Lung (tissue), 12 donors: ENCODE data around the gene EEIG1. TPM values are rescaled to one million over a fixed set of nuclear protein-coding genes. Genes with fewer than 3 reads are reported as not detected.
"Not testable (repeated sequence)": the region's sequence is repeated elsewhere in the genome, so short reads cannot be mapped to it uniquely, and the experiment has no call there.

Experiments used
- ATAC-seq: fragments of 200-7000 bp; cut with Tn5 transposase; one replicate; pipeline ENCODE4 v1.9.1; 2020; ENCODE audit warnings: moderate number of reproducible peaks; ENCODE audit not compliant: insufficient read depth, low FRiP score
- DNase-seq, 3 donors: peaks; one replicate each; pipeline ENCODE4 v3.0.0-alpha.2; 2013 to 2017
- H3K27ac ChIP-seq, 2 donors: one replicate each; pipeline ENCODE4 v1.5.1; 2013; ENCODE audit warnings: mild to moderate bottlenecking in 2 of 2, moderate library complexity in 2 of 2, control low read depth in 1 of 2, inconsistent platforms in 1 of 2, low read depth in 1 of 2, low read length in 1 of 2
- H3K27me3 ChIP-seq, 3 donors: one replicate each; pipeline ENCODE4 v1.5.1; 2013; ENCODE audit warnings: low read length in 2 of 3; ENCODE audit not compliant: control insufficient read depth in 3 of 3, insufficient read depth in 3 of 3
- H3K36me3 ChIP-seq, 4 donors: one replicate each; pipeline ENCODE4 v1.5.1; 2013; ENCODE audit warnings: low read length in 4 of 4, mild to moderate bottlenecking in 1 of 4, moderate library complexity in 1 of 4; ENCODE audit not compliant: control insufficient read depth in 4 of 4, insufficient read depth in 4 of 4
- H3K4me1 ChIP-seq, 5 donors: one replicate each; pipeline ENCODE4 v1.5.1; 2013; ENCODE audit warnings: low read length in 5 of 5, mild to moderate bottlenecking in 2 of 5, moderate library complexity in 1 of 5; ENCODE audit not compliant: control insufficient read depth in 5 of 5, insufficient read depth in 5 of 5
- H3K4me3 ChIP-seq: one replicate; pipeline ENCODE4 v1.5.1; 2013; ENCODE audit warnings: mild to moderate bottlenecking, control low read depth, moderate library complexity
- H3K9ac ChIP-seq, 2 donors: one replicate each; pipeline ENCODE4 v1.5.1; 2013; ENCODE audit warnings: low read length in 2 of 2, control low read depth in 1 of 2; ENCODE audit not compliant: insufficient read depth in 1 of 2
- H3K9me3 ChIP-seq, 4 donors: one replicate each; pipeline ENCODE4 v1.5.1; 2013; ENCODE audit warnings: low read length in 3 of 4, mild to moderate bottlenecking in 1 of 4, moderate library complexity in 1 of 4; ENCODE audit not compliant: control insufficient read depth in 4 of 4, insufficient read depth in 3 of 4
- WGBS, 2 donors: extraction: QIAGEN DNeasy Blood & Tissue Kit; methylation state at CpG; one replicate each; pipeline ENCODE4 v1.1.7; 2013; 5-methylcytosine and 5-hydroxymethylcytosine counted together
- polyA plus RNA-seq, 2 donors: library from polyadenylated mRNA; stranded (reverse); fragments of 200-250 nt; gene quantifications; one replicate each; pipeline ENCODE4 v1.2.1, GENCODE V29; 2013
- total RNA-seq, 2 donors: library from RNA; depleted of rRNA in 1 of 2; stranded (reverse); fragments of >200 nt in 1 of 2; gene quantifications; one replicate each; pipeline ENCODE4 v1.2.1, GENCODE V29; 2014 to 2021
- TF ChIP-seq, protein P1 (sequence below): IDR thresholded peaks from 2 replicates; pipeline ENCODE4 v1.5.1; 2012; ENCODE audit warnings: mild to moderate bottlenecking; ENCODE audit errors: control extremely low read depth, extremely low read depth
- donor health status: control.
- donor health status: control.
- donor health status: Bipolar disorder and iron deficiency.
- donor health status: healthy.
- donor health status: DM: yes; HTN: yes; CAD: no.

The EEIG1 gene
- total and polyA plus RNA-seq, 4 donors = 13.4 to 66.5 (median 32.7) TPM

DNA sequence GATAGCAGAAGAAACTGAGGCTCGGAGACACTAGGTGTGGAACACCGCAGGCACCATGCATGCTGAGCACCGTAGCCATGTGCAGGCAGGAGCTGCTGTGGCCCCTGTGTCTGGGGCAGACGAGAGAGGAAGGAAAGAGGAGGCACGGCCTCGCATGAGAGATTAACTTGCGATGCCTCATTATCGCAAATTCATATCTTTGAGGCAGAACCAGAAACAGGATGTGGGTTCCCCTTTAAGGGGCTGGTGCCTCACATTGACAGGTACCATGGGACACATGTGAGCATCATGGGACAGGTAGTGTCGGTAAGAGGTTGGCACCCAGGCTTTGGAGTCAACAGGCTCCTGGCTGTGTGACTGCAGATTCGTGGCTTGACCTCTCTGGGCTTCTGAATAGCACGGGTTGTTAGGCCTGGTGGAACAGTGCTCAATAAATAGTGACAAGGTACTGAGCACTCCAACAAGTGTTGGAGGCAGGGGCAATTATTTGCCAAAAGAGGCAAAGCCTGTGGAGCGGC lies 45.5 kb upstream of the EEIG1 start:
- DNase-seq = no peak
- Histone ChIP-seq H3K4me3 (no peak overlapping the region), H3K27me3 (no peaks in the 10 kb centered on the region), H3K9me3 (no peaks in the 10 kb centered on the region), H3K27ac (peak overlapping the region in 1 of 2 donors; percentile 65), H3K9ac (no peak overlapping the region), H3K4me1 (peaks cover 0 to 4% (median 0%) of the 10 kb centered on the region in 5 donors), H3K36me3 (no peaks in the 10 kb centered on the region)
- TF ChIP-seq, protein P1, sequence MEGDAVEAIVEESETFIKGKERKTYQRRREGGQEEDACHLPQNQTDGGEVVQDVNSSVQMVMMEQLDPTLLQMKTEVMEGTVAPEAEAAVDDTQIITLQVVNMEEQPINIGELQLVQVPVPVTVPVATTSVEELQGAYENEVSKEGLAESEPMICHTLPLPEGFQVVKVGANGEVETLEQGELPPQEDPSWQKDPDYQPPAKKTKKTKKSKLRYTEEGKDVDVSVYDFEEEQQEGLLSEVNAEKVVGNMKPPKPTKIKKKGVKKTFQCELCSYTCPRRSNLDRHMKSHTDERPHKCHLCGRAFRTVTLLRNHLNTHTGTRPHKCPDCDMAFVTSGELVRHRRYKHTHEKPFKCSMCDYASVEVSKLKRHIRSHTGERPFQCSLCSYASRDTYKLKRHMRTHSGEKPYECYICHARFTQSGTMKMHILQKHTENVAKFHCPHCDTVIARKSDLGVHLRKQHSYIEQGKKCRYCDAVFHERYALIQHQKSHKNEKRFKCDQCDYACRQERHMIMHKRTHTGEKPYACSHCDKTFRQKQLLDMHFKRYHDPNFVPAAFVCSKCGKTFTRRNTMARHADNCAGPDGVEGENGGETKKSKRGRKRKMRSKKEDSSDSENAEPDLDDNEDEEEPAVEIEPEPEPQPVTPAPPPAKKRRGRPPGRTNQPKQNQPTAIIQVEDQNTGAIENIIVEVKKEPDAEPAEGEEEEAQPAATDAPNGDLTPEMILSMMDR = no peak
- 47 to 74% methylated on average over 12 of the region's 12 CpGs for WGBS, 2 donors
- peak; percentile 25 for ATAC-seq

- Histone ChIP-seq H3K9me3 (no peaks in the 10 kb centered on the region), H3K36me3 (no peaks in the 10 kb centered on the region), H3K4me1 (peaks cover 0 to 4% (median 0%) of the 10 kb centered on the region in 5 donors), H3K4me3 (no peak overlapping the region), H3K9ac (no peak overlapping the region), H3K27ac (no peak overlapping the region), H3K27me3 (no peaks in the 10 kb centered on the region)
- ATAC-seq (no peak), DNase-seq (no peak)
- TF ChIP-seq, protein P1 = no peak
- 60 to 72% methylated on average over 4 of the region's 4 CpGs for WGBS, 2 donors
Observed at GRCh38 chr9:128025736-128026135, 44.9 kb upstream of the EEIG1 start.

DNA sequence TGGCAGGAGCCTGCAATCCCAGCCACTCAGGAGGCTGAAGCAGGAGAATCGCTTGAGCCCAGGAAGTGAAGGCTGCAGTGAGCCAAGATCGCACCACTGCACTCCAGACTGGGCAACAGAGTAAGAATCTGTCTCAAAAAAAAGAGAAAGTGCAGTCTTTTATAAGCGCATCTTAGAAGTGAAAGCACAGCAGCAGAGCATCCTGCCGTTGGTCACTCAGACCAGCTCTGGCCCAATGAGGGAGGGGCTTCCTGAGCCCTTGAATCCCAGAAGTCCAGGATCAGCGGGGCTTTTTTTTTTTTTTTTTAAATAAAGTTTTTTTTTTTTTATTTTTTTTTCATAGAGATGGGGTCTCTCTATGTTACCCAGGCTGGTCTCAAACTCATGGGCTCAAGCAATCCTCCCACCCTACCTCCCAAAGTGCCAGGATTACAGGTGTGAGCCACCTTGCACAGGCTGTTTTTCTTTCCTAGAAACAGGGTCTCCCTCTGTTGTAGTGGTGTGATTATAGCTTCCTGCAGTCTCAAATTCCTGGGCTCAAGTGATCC lies 44.0 kb upstream of the EEIG1 start:
- TF ChIP-seq, protein P1 = no peak

DNA sequence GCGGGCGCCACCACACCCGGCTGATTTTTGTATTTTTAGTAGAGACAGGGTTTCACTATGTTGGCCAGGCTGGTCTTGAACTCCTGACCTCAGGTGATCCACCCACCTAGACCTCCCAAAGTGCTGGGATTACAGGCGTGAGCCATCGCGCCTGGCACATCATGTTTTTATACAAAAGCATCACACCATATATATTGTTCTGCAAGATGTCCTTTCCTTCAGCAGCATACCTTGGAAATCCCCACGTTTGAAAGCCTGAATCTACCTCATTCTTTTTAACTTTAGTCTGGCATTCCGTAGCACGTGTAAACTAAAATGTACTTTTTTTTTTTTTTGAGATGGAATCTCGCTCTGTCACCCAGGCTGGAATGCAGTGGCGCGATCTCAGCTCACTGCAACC lies 42.9 kb upstream of the EEIG1 start:
- H3K36me3 ChIP-seq, H3K4me3 ChIP-seq, H3K4me1 ChIP-seq, H3K27ac ChIP-seq, ATAC-seq, H3K27me3 ChIP-seq, DNase-seq, H3K9me3 ChIP-seq, H3K9ac ChIP-seq: not testable (repeated sequence)
- 77 to 85% methylated on average over 12 of the region's 12 CpGs for WGBS, 2 donors

More for the DNA sequence above, 44.0 kb upstream of the EEIG1 start:
- H3K4me3 ChIP-seq = no peak overlapping the region
- H3K27me3 ChIP-seq = no peaks in the 10 kb centered on the region
- no peaks in the 10 kb centered on the region for H3K36me3 ChIP-seq
- WGBS, 2 donors = 74 to 76% methylated on average over 5 of the region's 5 CpGs
- no peak overlapping the region for H3K27ac ChIP-seq
- peaks cover 0 to 4% (median 0%) of the 10 kb centered on the region in 5 donors for H3K4me1 ChIP-seq
- DNase-seq = no peak
- no peak overlapping the region for H3K9ac ChIP-seq
- no peak for ATAC-seq
- no peaks in the 10 kb centered on the region for H3K9me3 ChIP-seq
